Thymus (tissue), 2 donors: ENCODE data around the gene GSTM1. TPM values are rescaled to one million over a fixed set of nuclear protein-coding genes. Genes with fewer than 3 reads are reported as not detected.

ENCODE experiments used
- polyA plus RNA-seq: library from polyadenylated mRNA; stranded (reverse); fragments of 200-250 nt; gene quantifications from one replicate; pipeline ENCODE4 v1.2.3, GENCODE V29; 2013
- total RNA-seq: library from RNA; stranded (reverse); fragments of 120-200 nt; gene quantifications from one replicate; pipeline ENCODE4 v1.2.4, GENCODE V29; 2013
- donor health status: healthy.

GSTM1 gene
- total and polyA plus RNA-seq, 2 donors: 0.27 to 12.9 TPM

Other genes starting within 250 kb of the GSTM1 start
- gene SYPL2, start 221.3 kb upstream of the GSTM1 start, total RNA-seq: 0.05 TPM
- 0.34 TPM for gene SYPL2, start 221.3 kb upstream of the GSTM1 start, polyA plus RNA-seq
- 5.4 TPM for gene ATXN7L2, start 203.9 kb upstream of the GSTM1 start, total RNA-seq
- gene ATXN7L2, start 203.9 kb upstream of the GSTM1 start, polyA plus RNA-seq: 19.6 TPM
- gene CYB561D1, start 193.7 kb upstream of the GSTM1 start, total RNA-seq: 3.3 TPM
- 9.4 TPM for gene CYB561D1, start 193.7 kb upstream of the GSTM1 start, polyA plus RNA-seq
- 2.5 TPM for gene AMIGO1, start 178.1 kb upstream of the GSTM1 start, total RNA-seq
- 2.3 TPM for gene AMIGO1, start 178.1 kb upstream of the GSTM1 start, polyA plus RNA-seq
- 0.42 TPM for gene GPR61, start 147.9 kb upstream of the GSTM1 start, total RNA-seq
- gene GPR61, start 147.9 kb upstream of the GSTM1 start, polyA plus RNA-seq: 0.07 TPM
- gene GNAI3, start 139.2 kb upstream of the GSTM1 start, total RNA-seq: 7.7 TPM
- 4.7 TPM for gene GNAI3, start 139.2 kb upstream of the GSTM1 start, polyA plus RNA-seq
- 0.14 TPM for gene GNAT2, start 68.2 kb upstream of the GSTM1 start, total RNA-seq
- gene GNAT2, start 68.2 kb upstream of the GSTM1 start, polyA plus RNA-seq: 0.05 TPM
- 24.8 TPM for gene AMPD2, start 68.0 kb upstream of the GSTM1 start, total RNA-seq
- gene AMPD2, start 68.0 kb upstream of the GSTM1 start, polyA plus RNA-seq: 32.8 TPM
- gene GSTM4, start 31.7 kb upstream of the GSTM1 start, total RNA-seq: 6.7 TPM
- 15.6 TPM for gene GSTM4, start 31.7 kb upstream of the GSTM1 start, polyA plus RNA-seq
- 14.7 TPM for gene GSTM2, start 19.8 kb upstream of the GSTM1 start, total RNA-seq
- gene GSTM2, start 19.8 kb upstream of the GSTM1 start, polyA plus RNA-seq: 100 TPM
- gene GSTM5, start 24.4 kb downstream of the GSTM1 start, total RNA-seq: 4.1 TPM
- gene GSTM5, start 24.4 kb downstream of the GSTM1 start, polyA plus RNA-seq: 2.3 TPM
- gene GSTM3, start 53.2 kb downstream of the GSTM1 start, total RNA-seq: 14.8 TPM
- 35.5 TPM for gene GSTM3, start 53.2 kb downstream of the GSTM1 start, polyA plus RNA-seq
- not detected for gene EPS8L3, start 76.1 kb downstream of the GSTM1 start, total RNA-seq
- gene EPS8L3, start 76.1 kb downstream of the GSTM1 start, polyA plus RNA-seq: 0.02 TPM
- 5.6 TPM for gene CSF1, start 223.0 kb downstream of the GSTM1 start, total RNA-seq
- gene CSF1, start 223.0 kb downstream of the GSTM1 start, polyA plus RNA-seq: 11.1 TPM